K562 (cell line): ENCODE results near the gene ZER1. TPM values are rescaled to one million over a fixed set of nuclear protein-coding genes. Genes with fewer than 3 reads are reported as not detected.

Experiments
- ADNP ChIP-seq: fragments of 200-800 bp; sonication (Bioruptor generic); IDR thresholded peaks from 2 replicates; pipeline ENCODE4 v1.6.1; 2016; ENCODE audit warnings: missing genetic modification characterization, missing compliant biosample characterization
- ETV6 ChIP-seq, 3 experiments: fragments of 150-350 bp in 1 of 3; sonication (generic) in 1 of 3; formaldehyde crosslinking in 1 of 3; IDR thresholded peaks; 2 replicates each; pipeline versions ENCODE4 v1.6.1 to v1.8.0; 2014 to 2022; ENCODE audit warnings: borderline replicate concordance in 2 of 3, low read depth in 2 of 3, antibody characterized with exemption in 1 of 3, low read length in 1 of 3, mild to moderate bottlenecking in 1 of 3, missing genetic modification reagents in 1 of 3
- GTF2F1 ChIP-seq: IDR thresholded peaks from 2 replicates; pipeline ENCODE4 v1.6.1; 2011; ENCODE audit warnings: low read depth, low read length, improper control_type of control experiment
- MCM5 ChIP-seq: fragments of 450-650 bp; IDR thresholded peaks from 2 replicates; pipeline ENCODE4 v1.6.1; 2016; ENCODE audit warnings: low read depth
- NFRKB ChIP-seq: fragments of 450-650 bp; IDR thresholded peaks from 2 replicates; pipeline ENCODE4 v1.6.1; 2016; ENCODE audit warnings: low read depth
- RBM17 ChIP-seq: fragments of 200-400 bp; formaldehyde crosslinking; IDR thresholded peaks from 2 replicates; pipeline ENCODE4 v1.6.1; 2017; ENCODE audit warnings: low read depth, mild to moderate bottlenecking, low read length, borderline replicate concordance
- ZFX ChIP-seq: sonication (generic); formaldehyde crosslinking; IDR thresholded peaks from 2 replicates; pipeline ENCODE4 v1.8.0; 2022; ENCODE audit warnings: mild to moderate bottlenecking, missing genetic modification reagents, moderate library complexity
- polyA plus RNA-seq, 8 experiments: library from polyadenylated mRNA; depleted of rRNA in 4 of 8; stranded (reverse) in 5 of 8; unstranded in 3 of 8; fragments of >200 nt; fragmentation: Nextera tagmentation in 2 of 8; fragmentation: Illumina TruSeq in 1 of 8; extraction: Ambion mirVana in 2 of 8; extraction: Trizol in 1 of 8; gene quantifications; 2 replicates each; pipeline versions ENCODE4 v1.2.1 to v1.2.3, GENCODE V29; 2011 to 2014; ENCODE audit warnings: inconsistent platforms in 1 of 8, missing spikeins in 1 of 8
- total RNA-seq, 7 experiments: library from RNA; depleted of rRNA in 6 of 7; stranded (reverse); fragments of >200 nt in 6 of 7; fragmentation: Illumina TruSeq in 2 of 7; extraction: Trizol in 2 of 7; gene quantifications; 2 replicates each; pipeline versions ENCODE4 v1.2.1 to v1.2.3, GENCODE V29; 2011 to 2021; ENCODE audit warnings: low replicate concordance in 1 of 7
- TF ChIP-seq, protein P1 (sequence below): fragments of 450-650 bp; formaldehyde crosslinking; IDR thresholded peaks from 2 replicates; pipeline ENCODE4 v1.4.0; 2022; ENCODE audit warnings: missing genetic modification characterization
- TF ChIP-seq, protein P2 (sequence below): fragments of 250-450 bp; sonication (Bioruptor Pico); IDR thresholded peaks from 2 replicates; pipeline ENCODE4 v1.9.0; 2021; ENCODE audit warnings: mild to moderate bottlenecking, inconsistent platforms
- TF ChIP-seq, protein P3 (sequence below): fragments of 450-650 bp; IDR thresholded peaks from 2 replicates; pipeline ENCODE4 v1.6.1; 2016; ENCODE audit warnings: antibody characterized with exemption
- TF ChIP-seq, protein P4 (sequence below): sonication (generic); formaldehyde crosslinking; IDR thresholded peaks from 2 replicates; pipeline ENCODE4 v1.8.0; 2023; ENCODE audit warnings: mild to moderate bottlenecking, missing genetic modification reagents
- TF ChIP-seq, protein P5 (sequence below), 3 experiments: fragments of 200-800 bp in 1 of 3; fragments of 250-450 bp in 1 of 3; fragments of 450-650 bp in 1 of 3; sonication (Bioruptor Pico) in 1 of 3; sonication (Bioruptor generic) in 1 of 3; formaldehyde crosslinking in 1 of 3; IDR thresholded peaks; 2 replicates each; pipeline versions ENCODE4 v1.6.1 to v1.8.0; 2016 to 2022; ENCODE audit warnings: mild to moderate bottlenecking in 2 of 3, missing genetic modification characterization in 2 of 3, missing compliant biosample characterization in 1 of 3, moderate library complexity in 1 of 3

The ZER1 gene
- total and polyA plus RNA-seq, 9 of the 15 experiments (the other 6 are each of a cell fraction or from before 2014, with no cell fraction given): 0.07 to 10.7 (median 6.2) TPM

DNA sequence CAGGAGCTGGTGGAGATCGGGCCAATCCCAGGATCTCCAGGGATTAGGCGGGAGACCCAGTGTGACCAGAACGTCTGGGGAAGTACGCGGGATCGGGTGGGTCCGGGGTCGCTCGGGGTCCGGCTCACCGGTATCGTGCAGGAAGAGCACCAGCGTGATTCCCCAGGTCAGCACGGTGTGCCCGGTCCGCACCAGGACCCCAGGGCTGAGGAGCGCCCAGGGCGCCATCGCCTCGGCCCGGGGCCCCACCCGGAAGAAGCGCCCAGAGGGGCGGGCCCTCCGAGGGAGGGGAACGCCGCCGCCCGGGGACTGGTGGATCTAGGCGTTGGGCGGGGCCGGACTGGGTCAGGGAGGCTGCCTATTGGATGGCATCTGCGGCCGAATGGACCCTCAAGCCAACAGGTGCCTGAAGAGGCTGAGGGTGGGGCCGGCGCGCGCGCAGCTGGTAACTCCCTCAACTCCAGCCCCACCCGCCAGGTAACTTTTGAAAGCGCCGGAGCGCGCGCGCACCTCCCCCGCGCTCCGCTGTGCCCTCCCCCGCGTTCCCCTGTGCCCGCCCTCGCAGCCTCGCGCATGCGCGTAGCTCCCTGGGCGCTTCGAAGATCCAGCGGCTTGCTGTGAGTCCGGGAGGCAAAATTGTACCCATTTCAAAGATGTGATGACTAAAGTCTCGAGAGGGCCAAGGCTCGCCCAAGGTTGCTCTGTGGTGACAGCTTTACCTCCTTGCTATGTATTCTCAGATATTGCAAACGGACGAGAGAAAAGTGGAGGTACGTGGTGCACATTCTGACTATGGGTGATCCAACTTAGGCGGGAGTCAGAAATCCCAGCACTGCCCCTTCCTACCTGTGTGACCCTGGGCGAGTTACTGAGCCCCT, 47.6 kb downstream of the ZER1 start, which contains the start of gene ZDHHC12 (continued):
- no peak for TF ChIP-seq ETV6 (IDR thresholded peaks at IDR 0.05; ENCODE audit: borderline replicate concordance in 1 of 2, low read depth in 2 of 2, low read length in 1 of 2)
- no peak for TF ChIP-seq ETV6 (CRISPR knock-in tag; IDR thresholded peaks at IDR 0.05; ENCODE audit: borderline replicate concordance)
- TF ChIP-seq, protein P1, sequence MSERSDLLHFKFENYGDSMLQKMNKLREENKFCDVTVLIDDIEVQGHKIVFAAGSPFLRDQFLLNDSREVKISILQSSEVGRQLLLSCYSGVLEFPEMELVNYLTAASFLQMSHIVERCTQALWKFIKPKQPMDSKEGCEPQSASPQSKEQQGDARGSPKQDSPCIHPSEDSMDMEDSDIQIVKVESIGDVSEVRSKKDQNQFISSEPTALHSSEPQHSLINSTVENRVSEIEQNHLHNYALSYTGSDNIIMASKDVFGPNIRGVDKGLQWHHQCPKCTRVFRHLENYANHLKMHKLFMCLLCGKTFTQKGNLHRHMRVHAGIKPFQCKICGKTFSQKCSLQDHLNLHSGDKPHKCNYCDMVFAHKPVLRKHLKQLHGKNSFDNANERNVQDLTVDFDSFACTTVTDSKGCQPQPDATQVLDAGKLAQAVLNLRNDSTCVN (CRISPR knock-in tag): no peak
- TF ChIP-seq, protein P2, sequence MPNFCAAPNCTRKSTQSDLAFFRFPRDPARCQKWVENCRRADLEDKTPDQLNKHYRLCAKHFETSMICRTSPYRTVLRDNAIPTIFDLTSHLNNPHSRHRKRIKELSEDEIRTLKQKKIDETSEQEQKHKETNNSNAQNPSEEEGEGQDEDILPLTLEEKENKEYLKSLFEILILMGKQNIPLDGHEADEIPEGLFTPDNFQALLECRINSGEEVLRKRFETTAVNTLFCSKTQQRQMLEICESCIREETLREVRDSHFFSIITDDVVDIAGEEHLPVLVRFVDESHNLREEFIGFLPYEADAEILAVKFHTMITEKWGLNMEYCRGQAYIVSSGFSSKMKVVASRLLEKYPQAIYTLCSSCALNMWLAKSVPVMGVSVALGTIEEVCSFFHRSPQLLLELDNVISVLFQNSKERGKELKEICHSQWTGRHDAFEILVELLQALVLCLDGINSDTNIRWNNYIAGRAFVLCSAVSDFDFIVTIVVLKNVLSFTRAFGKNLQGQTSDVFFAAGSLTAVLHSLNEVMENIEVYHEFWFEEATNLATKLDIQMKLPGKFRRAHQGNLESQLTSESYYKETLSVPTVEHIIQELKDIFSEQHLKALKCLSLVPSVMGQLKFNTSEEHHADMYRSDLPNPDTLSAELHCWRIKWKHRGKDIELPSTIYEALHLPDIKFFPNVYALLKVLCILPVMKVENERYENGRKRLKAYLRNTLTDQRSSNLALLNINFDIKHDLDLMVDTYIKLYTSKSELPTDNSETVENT: peak; percentile 80
- TF ChIP-seq ADNP (tag): peak; percentile 100
- TF ChIP-seq ZFX: peak; percentile 47
- TF ChIP-seq NFRKB: no peak
- TF ChIP-seq RBM17: no peak
- no peak for TF ChIP-seq GTF2F1
- TF ChIP-seq, protein P3, sequence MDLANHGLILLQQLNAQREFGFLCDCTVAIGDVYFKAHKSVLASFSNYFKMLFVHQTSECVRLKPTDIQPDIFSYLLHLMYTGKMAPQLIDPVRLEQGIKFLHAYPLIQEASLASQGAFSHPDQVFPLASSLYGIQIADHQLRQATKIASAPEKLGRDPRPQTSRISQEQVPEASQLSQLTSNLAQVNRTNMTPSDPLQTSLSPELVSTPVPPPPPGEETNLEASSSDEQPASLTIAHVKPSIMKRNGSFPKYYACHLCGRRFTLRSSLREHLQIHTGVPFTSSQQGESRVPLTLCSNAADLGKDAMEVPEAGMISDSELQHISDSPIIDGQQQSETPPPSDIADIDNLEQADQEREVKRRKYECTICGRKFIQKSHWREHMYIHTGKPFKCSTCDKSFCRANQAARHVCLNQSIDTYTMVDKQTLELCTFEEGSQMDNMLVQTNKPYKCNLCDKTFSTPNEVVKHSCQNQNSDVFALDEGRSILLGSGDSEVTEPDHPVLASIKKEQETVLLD: peak; percentile 98
- TF ChIP-seq MCM5: no peak
- TF ChIP-seq, protein P4, sequence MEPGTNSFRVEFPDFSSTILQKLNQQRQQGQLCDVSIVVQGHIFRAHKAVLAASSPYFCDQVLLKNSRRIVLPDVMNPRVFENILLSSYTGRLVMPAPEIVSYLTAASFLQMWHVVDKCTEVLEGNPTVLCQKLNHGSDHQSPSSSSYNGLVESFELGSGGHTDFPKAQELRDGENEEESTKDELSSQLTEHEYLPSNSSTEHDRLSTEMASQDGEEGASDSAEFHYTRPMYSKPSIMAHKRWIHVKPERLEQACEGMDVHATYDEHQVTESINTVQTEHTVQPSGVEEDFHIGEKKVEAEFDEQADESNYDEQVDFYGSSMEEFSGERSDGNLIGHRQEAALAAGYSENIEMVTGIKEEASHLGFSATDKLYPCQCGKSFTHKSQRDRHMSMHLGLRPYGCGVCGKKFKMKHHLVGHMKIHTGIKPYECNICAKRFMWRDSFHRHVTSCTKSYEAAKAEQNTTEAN (CRISPR knock-in tag): no peak
- TF ChIP-seq, protein P5, sequence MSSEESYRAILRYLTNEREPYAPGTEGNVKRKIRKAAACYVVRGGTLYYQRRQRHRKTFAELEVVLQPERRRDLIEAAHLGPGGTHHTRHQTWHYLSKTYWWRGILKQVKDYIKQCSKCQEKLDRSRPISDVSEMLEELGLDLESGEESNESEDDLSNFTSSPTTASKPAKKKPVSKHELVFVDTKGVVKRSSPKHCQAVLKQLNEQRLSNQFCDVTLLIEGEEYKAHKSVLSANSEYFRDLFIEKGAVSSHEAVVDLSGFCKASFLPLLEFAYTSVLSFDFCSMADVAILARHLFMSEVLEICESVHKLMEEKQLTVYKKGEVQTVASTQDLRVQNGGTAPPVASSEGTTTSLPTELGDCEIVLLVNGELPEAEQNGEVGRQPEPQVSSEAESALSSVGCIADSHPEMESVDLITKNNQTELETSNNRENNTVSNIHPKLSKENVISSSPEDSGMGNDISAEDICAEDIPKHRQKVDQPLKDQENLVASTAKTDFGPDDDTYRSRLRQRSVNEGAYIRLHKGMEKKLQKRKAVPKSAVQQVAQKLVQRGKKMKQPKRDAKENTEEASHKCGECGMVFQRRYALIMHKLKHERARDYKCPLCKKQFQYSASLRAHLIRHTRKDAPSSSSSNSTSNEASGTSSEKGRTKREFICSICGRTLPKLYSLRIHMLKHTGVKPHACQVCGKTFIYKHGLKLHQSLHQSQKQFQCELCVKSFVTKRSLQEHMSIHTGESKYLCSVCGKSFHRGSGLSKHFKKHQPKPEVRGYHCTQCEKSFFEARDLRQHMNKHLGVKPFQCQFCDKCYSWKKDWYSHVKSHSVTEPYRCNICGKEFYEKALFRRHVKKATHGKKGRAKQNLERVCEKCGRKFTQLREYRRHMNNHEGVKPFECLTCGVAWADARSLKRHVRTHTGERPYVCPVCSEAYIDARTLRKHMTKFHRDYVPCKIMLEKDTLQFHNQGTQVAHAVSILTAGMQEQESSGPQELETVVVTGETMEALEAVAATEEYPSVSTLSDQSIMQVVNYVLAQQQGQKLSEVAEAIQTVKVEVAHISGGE (CRISPR knock-in tag; IDR thresholded peaks at IDR 0.05): no peak; a peak in 2 of 6 replicates
